SIG-M5 treated with dmso at 0.1 percent for 504 hours (cell line): Measurements from ENCODE around the gene SIGLEC6.

Experiments used
- DNase-seq: peaks from one replicate; lab custom pipeline; 2025; ENCODE audit not compliant: unreplicated experiment; lab: John Stamatoyannopoulos, UW

The SIGLEC6 gene

DNA sequence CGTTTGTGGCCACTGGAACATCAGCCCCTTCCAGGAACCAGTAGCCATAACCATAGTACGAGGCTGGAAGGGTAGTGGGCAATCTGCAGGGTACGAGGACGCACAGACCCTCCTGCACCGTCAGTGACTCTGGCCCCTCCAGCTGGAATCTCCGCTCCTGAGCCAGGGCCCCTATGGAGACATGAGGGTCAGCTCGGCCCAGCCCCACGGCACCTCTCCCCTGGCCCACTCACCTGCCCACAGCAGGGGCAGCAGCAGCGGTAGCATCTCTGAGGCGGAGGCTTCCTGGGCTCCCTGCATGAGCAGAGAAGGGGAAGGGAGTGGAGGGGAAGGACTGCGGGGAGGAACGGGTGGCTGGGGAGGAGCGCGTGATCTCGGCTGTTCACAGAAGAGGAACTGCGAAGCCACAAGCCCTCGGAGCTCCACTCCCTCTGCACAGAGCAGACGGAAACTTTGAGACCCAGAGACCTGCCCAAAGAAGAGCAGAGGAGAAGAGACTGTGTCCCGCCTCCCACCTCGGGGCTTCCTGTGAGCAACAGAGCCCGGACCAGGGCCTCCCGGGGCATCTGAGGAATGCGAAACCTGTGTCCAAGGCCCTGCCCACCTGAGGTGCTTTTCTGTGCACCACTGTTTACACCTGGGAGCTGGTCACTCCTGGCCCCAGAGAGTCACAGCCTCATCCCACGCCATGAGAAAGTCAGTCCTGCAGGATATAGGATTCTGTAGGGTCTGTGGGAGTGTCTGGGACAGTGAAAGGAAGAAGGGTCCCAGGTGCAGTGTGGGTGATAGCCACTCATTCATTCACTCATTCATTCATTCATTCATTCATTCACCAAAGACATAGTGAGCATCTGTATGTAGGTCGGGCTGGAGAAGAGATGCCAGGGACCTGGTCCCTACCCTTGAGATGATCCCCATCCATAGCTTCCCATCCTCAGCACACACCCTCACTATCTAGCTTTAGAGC lies at the start of gene SIGLEC6:
SIGLEC6 (minus strand) TSS at position 322 of the 967 bp plus-strand sequence; CDS start at position 300, 22 bp downstream.
- peak; percentile 75 for DNase-seq

DNA sequence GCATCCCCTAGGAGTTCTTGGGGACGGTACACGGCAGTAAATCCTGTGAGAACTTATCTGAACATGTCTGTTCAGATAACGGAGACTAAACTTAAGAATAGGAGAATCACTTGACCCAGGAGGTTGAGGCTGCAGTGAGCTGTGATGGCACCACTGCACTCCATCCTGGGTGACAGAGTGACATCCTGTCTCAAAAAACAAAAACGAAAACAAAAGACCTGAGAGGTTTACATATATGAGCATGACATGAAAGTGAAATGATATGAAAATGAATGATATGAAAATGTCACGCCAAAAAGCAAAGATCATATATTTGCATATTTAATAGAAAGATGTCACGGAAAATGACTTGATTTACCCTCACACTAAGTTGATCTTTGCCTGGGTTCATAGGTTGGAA lies 45.4 kb upstream of the SIGLEC6 start:
- DNase-seq, result no peak

DNA sequence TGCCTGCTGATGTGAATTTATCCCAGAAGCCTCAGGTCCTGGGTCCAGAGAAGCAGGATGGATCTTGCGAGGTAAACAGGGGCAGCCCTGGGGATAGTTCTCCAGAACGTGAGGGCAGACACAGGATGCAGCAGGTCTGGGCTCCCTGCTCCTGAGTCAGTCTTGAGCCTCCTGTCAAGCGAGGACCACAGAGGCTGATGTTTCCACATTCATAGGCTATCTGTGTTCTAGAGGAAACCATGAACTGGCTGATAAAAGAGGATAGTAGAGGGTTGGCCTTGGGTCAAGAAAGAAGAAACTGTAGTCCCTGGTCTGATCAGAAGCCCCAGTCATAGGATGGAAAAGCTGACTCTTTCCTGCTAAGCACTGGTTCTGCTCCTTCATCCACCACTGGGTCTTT lies 41.9 kb upstream of the SIGLEC6 start:
- no peak for DNase-seq

DNA sequence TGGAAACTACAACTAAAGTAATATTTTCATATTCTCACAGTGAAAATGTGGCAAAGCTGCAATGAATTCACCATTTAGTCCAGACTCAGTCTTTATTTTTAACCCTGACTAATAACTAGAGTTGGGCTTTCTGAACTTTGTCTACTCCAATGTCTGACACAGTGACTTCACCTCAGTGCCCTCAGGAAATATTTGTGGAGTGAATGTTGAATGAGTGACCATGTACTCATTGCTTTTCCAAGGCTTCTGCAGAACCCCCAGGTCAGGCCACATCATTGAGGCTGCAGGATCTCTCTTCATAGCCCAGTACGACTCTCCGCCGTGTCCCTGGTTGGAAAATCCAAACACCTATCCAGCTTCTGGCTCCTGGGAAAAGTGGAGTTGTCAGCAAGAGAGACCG lies 41.4 kb upstream of the SIGLEC6 start:
- DNase-seq, result no peak

DNA sequence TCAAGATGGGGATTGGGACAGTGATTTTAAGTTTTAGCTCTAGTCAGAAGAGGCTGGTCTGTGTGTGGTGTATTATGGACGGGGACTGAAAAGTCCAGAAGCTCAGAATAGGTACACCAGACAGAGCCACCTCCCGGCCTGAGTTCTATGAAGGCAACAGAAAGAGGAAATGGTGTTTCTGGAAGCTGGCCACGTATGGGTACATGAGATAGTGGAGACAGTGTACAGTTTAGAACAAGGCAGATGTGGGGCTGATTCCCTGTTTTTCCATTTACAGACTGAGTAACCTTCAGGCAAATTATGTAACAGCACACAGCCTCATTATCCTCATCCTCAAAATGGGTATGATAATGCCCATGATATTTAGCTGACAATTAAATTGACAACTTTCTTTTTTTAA lies 40.9 kb upstream of the SIGLEC6 start:
- peak; percentile 43 for DNase-seq

DNA sequence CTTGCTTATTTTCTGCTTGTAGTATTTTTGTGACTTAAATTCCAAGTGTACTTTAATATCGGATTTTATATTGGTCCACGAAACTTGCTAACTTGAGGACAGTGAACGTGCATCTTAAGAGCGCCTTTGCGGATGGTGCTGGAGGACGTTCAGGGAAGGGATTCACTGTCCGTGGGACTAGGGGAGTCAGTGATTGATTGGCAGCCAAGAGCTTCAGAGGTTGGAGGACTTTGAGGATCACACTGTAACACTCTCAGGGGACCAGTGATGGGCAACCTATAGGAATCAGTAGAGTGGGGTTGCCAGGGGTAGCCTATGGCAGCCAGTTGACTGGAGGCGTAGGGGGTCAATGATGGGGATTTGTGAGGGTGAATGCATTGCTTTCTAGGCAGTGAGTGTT lies 40.1 kb upstream of the SIGLEC6 start:
- DNase-seq, result no peak

DNA sequence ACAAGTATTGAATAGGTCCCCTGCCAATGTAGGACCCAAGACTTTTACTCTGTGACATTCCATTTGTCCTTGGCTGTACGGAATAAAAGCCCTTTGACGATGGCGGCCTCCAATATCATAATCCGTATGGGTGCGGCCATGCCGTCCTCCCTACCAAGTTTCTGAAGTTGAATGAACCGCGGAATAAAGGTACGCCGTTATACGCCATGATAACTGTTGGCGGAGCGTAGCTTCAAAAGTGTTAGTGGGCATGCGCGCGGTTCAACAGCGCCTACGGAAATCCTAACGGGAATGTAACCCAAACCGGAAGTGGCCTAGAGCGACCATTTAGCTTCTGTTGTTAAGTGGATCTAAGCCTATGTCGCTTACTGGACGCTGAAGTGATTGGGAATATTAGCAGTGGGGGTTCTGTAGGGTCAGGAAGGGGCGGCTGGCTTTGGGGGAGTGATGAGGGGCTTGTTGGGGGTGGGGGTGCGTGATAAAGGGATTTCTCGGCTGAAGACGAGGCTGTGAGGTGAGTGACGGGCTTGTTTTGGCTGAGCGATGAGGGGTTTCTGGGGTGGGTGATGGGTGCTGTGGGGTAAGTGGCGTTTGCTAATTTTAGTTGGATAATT lies 39.6 kb upstream of the SIGLEC6 start, which contains the start of gene ZNF175:
ZNF175 (plus strand) TSS at position 322 of the 614 bp plus-strand sequence. CDS start 2,047 bp downstream, outside the sequence.
- peak; percentile 89 for DNase-seq

DNA sequence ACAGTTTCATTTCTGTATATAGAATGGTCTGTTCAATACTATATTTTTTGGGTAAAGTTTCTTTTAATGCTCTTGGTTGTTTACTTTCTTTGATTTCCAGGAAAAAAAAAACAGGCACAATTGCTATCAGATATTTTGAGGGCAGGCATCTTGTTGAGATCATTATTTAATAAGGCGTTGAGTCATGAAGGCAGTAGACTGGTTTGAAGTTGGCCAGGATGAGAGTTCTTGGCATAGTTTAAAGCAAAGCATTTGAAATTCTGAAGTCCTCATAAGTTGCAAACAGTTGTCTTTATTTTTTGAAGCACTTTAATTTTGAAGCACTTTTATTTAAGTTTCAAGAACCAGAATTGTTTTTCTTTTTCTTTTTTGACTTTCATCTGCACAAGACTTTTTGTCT lies 37.0 kb upstream of the SIGLEC6 start:
- no peak for DNase-seq

DNA sequence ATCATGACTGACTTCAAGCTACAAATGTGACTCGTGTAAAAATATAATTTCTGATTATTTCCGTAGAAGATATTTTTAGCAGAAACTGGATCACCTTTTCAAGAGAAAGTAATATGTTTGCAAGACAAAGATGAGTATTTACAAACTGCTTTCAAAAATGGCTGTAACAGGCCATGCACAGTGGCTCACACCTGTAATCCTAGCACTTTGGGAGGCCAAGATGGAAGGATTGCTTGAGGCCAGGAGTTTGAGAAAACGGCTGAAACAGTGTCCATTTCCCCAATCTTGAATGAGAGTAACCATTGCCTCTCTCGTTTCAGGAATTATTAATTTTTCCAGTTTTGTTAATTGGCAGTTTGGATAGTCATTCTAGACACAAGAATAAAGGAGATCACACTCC lies 36.1 kb upstream of the SIGLEC6 start:
- DNase-seq, result no peak

DNA sequence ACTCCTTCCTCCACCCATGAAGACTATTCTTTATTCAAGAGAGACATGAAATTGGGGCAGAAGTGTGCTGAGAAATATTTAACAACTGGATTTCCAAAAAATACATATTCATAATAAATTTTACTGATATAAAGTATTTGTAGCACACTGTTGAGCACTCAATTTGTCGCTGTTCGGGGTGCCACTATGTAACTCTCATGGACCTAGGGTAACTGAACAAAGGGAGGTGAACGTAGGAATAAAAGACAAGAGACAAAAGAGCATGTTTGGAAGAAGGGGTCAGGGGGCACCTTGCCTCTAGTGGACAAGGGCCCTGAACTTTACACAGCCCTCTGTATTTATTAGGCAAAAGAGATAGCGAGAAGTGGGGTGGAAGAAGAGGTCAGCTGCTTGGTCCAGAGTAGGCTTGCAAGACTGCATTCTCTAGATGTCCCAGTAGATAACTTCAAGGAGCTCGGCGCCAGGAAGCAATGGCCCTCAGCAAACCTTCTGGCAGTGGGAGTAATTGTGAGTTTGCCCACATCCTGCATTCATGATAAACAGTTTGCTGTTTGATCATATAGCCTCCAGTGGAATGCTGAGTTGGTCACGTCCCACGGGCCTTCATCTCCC lies 35.1 kb upstream of the SIGLEC6 start:
- DNase-seq, result no peak

DNA sequence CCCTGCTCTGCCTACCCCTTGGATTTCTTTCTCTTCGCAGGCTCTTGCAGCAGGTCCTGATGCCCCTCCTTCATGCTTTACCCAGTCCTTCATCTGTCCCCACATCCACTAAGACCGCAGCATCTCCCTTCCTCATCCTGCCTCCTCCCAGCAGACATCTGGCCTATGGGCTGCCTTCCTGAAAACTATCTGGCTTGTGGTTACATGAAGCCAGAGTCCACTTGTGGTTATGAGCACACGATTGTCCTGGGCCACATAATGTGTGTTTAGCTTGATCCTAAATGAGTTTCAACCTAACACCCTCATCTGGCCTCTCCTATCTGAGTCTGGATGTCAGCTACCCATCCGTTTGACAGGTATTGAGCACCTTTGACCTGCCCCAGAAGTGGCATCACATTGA lies 34.1 kb upstream of the SIGLEC6 start:
- peak; percentile 60 for DNase-seq

DNA sequence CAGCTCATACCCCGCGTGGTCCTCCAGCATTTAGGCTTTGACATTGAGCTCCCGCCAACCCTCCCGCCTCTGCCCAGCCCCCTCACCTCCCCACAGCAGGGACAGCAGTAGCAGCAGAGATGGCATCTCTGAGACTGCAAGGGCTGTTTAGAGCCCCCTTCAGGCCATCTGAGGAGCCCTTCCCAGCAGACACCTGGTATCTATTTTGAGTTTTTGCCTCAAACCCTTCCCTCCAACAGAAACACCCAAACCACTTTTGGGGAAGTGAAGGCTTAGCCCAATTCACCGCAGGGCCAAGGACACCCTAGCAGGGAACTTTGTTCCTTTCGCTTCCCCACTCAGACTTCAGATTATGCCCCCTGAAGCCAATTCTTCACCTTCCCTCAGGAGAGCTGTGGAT lies 33.3 kb upstream of the SIGLEC6 start:
- DNase-seq, result peak; percentile 88

DNA sequence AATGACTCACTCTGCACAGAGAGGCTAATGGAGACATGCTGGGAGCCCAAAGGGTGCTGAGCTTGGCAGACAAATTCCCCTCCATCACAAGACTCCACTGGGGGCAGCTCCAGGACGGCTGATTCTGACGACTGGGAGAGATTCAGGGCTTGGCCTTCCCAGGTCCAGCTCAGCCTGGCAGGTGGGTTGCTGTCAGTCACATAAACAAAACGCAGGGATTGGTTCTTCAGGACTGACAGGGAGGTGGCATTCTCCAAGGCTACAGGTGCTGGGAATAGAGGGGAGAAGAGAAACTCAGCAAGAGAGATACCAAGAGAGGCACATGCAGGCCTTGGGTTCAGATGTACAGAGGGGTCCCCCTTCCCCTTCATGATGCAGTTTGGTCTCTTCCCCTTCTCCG lies 28.9 kb upstream of the SIGLEC6 start:
- no peak for DNase-seq

DNA sequence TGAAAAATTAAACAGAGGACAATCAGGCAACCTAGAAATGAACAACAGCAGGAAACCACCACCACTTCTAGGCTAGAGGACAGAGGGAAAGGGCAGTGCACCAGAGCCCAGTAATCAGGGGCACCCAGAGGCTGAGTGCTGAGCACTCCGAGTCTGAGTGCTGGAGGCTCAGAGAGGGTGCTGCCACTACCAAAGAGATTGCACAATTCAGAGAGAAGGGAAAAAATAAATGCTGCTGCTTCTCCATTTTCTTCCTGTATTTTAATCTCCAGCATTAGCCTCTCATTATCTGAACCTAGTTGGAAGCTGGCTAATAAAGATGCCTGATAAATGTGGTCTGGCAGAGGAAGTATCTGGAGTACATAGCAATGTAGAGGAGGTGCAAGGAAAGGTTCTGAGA lies 27.8 kb upstream of the SIGLEC6 start:
- peak; percentile 21 for DNase-seq

DNA sequence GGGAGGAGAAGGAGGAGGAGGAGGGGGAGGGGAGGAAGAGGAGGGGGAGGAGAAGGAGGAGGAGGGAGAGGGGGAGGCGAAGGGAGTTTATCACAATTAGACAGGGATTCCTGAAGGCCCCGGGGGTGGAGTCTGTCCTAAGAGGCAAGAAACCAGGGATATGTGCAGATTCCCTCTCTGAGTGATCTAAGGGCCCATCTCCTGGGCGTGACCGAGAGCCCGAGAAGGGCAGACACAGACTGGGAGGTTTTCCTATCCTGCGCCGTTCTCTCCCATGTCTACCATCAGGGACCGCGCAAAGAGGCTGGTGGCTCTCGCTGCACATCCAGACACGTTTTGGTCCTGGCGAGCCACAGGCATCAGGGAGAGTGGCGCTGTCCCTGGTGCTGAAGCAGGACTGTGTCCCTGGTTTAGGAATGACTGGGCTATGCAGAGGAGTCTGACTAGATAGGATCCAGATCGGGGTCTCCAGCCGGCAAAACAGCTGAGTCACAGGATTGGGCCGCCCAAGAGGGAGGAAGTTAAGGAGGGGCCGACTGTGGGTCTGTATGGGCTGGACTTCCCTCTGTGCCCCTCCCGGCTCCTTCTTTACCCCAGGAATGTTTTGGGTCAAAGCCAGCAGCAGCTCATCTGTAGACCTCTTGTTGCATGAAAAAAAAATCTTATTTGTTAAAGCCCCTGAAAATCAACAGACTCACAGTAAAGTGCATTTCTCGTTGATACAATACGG lies 21.7 kb upstream of the SIGLEC6 start:
- peak; percentile 29 for DNase-seq

DNA sequence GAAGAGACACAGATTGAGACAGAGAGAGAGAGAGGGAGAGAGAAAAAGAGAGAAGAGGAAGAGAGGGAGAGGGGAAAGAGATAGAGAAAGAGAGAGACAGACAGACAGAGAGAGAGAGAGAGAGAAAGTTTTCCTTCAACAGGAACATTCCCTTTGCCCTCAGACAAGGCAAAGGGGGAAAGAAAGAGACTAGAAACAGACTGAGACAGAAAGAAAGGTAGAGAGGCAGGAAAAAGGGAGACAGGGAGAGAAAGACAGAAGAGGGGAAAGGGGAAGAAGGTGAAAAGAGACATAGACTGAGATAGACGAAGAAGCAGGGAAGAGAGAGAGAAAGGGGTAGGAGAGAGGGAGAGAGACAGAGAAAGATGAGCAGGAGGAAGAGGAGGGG lies 21.1 kb upstream of the SIGLEC6 start:
- DNase-seq, result no peak

DNA sequence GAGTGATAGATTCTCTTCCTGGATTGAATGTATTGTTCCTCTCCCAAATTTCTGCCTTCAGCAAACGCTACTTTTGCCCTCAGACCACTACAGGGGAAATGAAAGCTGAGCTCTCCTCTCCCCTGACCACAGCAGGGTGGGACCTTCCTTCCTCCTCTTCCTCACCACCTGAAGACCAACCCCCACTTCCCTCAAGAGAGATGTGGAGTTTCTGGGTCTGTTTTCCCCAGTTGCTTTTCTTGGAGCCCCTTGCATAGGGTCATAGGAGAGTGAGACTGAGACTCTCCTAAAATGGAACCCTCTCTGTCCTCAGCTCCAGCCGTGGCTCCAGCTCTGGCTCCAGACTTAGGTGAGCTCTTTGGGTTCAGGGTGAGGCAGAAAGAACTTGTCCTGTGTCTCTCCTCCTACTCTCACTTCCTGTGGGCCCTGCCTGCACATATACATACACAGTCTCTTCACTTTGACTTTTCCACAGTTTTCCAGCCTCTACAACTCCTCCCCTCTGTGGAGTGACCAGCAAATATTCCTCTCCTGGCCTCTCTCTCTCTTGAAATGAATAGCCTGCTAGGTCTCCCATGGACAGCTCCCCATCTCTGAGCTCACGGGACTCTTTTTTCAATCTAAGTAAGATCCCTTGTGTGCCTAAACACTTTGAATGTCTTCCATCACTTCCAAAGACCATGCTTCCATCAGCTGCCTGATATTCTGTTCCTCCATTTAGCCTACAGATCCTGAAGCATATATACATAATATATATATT lies 20.4 kb upstream of the SIGLEC6 start:
- DNase-seq, result no peak

DNA sequence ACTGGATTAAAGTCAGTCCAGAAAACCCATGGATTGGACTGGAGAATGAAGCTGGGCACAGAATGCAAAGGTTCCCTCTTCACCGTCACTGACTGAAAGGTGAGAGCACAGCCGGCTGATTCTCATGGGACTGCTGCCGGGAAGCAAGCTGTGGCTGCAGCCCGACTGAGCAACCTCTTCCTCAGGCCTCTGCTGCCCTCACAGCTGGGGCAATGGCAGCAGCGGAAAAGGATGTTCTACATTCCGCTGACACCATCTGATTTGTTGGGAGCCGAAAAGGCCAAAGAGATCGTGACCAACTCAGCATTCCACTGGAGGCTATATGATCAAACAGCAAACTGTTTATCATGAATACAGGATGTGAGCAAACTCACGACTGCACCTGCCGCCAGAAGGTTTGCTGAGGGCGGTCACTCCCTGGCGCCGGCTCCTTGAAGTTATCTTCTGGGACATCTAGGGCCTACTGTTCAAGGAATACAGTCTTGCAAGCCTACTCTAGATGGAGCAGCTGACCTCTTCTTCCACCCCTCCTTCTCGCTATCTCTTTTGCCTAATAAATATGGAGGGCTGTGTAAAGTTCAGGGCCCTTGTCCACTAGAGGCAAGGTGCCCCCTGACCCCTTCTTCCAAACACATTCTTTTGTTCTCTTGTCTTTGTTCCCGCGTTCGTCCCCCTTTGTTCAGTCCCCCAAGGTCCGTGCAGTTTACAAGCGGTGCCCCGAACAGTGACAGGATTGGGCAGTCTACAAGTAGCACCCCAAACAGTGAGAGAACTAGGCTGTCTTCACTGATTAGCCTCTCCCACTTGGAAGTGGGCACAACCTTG lies 19.6 kb upstream of the SIGLEC6 start:
- no peak for DNase-seq

DNA sequence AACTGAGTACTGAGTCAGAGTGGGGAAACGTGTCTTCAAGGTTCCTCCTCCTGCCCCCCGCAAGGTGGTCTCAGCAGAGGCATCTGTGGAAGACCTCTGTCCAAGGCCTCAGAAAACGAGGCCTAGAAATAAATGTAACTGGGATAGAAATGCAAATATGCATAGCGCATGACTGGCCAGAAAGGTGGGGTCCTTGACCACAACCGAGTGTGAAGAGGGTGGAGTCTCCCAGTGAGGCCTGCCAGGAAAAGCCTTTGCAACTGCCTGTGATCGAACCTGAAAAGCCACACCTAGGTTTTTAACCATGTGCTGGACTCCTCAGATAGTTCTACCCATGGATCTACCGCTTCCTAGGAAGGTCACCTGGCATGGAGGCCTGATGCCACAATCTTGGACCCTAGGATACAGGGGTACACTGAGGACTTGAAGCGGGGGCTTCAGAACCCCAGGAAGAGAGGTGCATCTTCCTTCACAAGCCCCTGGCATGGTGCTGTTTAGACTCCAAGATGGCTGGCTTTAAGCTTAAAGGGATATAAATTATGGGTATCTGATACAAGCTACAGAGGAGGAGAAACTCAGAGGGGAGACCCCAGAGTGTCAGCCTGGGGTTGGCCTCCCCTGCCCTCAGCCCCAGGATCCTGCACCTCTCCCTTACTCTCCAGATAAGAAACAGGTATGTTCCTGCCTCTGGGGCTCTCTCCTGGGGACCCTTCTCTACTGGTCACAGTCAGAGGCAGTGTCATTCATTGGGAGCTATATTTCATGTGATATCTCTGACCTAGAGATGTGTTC lies 18.3 kb upstream of the SIGLEC6 start:
- DNase-seq, result no peak
